Measurements from ENCODE around the gene C2orf92.

Gene C2orf92

DNA sequence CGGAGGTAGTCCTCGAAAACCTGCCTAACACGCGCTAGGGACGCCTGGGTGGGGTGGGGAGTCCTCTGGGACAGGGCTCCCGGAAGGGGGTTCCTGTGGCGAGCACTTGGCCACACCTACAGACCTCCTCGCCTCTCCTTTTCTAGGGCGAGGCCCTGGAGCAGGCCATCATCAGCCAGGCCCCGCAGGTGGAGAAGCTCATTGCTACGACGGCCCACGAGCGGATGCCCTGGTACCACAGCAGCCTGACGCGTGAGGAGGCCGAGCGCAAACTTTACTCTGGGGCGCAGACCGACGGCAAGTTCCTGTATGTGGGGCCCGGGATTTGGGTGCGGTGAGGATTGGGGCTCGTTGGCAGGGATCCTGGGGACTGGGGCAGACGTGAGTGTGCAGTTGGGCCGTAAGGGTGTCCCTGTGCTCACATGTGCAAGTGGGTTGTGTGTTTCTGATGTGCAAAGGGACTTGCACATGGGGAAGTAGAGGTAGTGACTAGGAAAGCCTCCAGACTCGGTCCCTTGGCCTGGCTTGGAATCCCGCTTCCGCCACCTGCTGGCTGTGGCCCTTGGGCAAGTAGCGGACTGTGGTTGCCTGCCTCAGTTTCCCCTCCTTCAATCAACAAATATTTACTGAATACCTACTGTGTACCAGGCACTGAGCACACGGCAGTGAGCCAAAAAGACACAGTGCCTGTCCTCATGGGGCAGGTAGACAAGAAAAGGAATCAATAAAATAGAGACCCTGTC lies 55.6 kb downstream of the C2orf92 start:
- in situ Hi-C loops (cut with MboI; ENCODE audit: low sequenced_read_pairs) = no loop called here

DNA sequence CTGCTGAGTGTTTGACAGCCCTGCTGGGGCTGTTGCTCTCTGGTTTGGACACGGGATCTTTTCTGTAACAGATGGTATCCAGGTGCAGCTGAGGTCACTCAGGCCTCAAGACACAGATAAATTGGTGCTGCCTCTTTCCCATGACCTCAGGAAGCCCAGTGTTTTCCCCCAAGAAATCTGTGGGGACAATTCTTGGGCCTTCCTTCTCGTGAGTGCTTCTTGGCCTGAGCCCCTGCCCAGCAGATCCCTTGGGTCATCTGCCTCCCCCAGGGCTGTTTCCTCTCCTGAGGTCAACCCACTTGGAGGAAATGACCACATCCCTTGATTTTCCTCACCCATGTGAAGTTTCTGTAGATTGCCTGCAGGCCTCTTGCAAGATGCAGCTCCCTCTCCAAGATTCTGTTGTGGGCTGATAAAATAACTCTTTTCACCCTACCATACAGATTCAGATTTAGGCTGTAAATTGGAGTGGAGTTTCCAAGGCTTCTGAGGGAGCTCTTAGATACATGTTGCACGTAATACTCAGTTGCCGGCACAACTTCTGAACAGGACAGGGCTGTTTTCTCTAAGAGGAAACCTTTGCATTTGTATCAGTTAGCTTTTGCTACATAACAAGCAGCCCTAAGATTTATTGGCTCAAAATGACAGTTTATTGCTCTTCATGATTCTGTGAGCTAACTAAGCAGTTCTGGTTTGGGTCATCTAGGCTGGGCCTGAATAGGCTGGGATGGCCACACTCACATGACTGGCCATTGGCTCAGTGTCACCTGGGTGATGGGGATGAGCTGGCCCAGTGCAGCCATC lies 57.0 kb downstream of the C2orf92 start:
- in situ Hi-C loops (cut with MboI; ENCODE audit: low sequenced_read_pairs) = no loop called here

DNA sequence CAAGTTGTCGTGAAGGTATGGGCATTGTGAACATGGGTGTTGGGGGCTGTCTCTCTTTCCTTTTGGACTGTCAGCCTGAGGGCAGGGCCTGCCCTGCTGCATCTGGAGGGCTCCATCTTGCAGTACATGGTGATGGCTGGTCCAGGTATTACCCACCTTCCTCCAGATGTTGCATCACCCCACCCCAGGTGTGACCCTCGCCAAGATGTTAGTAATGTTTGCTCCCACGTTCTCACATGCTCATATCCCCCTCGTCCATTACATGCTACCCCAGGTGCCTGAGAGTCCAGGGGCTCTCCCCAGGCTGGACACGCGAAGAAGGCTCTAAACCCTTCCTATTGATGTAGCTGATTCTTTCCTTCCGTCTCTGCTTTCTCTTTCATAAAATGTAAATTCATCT lies 57.8 kb downstream of the C2orf92 start:
- in situ Hi-C loops (cut with MboI; ENCODE audit: low sequenced_read_pairs) = no loop called here

DNA sequence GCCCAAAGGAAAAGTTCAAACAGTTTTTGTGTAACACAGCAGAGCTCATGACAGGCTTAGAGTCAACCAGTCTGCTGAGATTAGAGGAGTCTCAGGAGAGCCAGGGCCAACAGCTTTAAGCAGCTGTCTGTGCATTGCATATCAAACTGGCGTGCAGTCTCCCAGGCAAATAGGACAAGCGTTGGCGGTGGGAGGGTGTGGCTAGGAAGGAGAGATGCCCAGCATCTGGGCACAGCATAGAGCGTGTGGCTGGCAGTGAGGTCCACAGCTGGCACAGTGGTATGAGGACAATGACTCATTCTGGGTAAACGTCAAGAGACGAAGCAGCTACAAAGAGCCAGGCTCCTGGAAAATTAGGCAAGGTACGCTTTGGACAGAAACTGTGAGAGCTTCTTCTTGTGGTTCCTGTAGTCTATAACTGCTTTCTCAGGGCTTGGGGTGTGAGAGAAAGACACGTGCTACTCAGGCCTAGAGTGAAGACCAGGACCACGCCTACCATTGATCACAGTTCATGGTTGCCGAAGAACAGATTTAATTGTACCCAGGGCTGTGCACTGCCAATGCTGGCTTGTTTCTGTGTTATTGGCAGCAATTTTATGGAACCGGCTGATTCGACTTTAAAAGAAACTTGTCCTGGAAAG lies 58.7 kb downstream of the C2orf92 start:
- in situ Hi-C loops (cut with MboI; ENCODE audit: low sequenced_read_pairs) = no loop called here

GRCh38 chr2:97730245-97730644 lies 60.7 kb downstream of the C2orf92 start:
- in situ Hi-C loops (cut with MboI; ENCODE audit: low sequenced_read_pairs) = no loop called here

DNA sequence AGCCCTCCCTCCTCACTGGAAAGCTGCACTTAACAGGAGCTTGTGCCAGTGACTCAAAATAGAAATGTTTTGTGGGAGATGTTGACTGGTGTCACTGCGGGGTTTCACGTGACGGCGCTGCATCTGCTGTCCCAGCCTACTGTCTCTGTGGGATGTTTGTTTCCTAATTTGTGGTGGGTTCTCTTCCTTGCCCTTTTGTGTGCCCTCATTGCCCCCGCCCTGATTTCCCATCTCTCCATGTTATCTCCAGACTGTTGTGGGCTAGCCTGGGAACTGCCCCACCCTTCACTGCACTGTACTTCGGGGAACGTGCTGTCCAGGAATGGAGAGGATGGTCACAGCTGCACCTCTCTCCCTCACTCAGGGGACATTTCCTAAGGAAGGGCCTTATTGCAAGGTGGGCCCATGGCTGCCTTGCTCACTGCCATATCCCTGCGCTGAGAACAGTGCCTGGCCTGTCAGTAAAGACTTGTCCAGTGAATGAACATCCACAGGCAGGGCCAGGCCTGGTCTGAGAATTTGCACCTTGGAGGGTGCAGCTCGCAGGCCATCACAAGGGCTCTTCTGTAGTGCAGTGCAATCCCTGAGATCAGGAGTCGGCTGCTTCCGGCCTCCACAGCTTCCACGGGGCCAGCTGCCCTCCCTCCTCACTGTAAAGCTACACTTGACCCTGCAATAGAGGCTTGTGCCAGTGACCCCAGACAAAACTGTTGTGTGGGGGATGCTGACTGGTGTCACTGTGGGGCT lies 61.9 kb downstream of the C2orf92 start:
- in situ Hi-C loops (cut with MboI; ENCODE audit: low sequenced_read_pairs) = no loop called here

DNA sequence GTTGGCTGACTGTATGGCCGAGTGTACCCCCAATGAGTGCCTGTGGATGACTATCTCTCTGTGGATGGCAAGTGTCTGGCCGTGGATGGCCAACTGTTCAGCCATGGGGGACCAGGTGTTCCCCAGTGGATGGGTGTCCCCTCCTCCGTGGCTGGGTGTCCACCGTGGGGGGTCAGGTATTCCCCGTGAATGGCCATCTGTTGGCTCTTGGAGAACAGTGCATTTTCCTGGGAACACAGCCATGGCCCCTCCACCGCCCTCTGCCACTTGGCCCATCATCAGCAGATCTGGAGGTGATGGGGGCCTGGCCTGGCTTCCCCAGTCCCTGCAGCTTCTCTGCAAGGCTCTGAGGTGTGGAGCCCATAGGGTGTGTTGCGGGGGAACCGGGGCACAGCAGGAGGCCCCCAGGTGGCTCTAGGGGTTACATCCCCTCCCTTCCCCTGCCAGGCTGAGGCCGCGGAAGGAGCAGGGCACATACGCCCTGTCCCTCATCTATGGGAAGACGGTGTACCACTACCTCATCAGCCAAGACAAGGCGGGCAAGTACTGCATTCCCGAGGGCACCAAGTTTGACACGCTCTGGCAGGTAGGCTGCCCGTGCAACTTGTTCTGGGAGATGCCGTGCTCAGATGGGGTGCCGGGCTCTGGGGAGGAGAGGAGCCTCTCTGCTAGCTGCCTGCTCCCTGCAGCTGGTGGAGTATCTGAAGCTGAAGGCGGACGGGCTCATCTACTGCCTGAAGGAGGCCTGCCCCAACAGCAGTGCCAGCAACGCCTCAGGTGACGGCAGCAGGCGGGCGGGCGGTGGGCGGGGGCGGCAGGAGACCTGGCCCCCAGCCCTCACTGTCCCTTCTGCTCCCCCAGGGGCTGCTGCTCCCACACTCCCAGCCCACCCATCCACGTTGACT lies 63.2 kb downstream of the C2orf92 start:
- in situ Hi-C loops (cut with MboI; ENCODE audit: low sequenced_read_pairs) = no loop called here

DNA sequence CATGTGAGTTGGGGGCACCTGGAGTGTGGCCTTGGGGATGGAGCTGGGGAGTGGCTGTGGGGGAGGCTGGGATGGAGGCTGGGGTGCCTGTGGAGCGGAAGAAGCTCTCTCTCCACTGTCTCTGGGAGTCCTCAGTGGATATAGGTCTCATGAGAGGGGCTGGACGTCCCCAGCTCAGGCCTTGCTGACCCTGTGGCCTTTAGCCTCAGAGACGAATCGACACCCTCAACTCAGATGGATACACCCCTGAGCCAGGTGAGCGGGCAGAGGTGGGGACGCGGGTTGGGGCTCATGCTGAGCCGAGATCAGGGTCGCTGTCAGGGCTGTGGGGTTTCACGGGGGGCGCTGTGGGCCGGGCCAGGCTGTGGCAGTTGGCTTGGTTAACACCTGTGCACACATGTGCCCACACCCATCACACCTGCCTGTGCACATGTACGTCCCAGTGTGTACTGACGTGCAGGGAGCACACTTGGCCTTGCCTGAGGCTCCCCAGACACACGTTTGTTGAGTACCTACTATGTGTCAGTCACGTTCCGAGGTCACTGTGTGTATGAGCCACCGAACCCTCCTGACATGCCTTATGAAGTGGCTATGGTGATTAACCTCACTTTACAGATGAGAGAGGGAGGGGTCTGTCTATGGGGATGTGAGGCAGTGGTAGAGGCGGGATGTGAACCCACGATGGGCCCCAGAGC lies 64.0 kb downstream of the C2orf92 start:
- in situ Hi-C loops (cut with MboI; ENCODE audit: low sequenced_read_pairs) = no loop called here

GRCh38 chr2:97734061-97735051 lies 64.8 kb downstream of the C2orf92 start:
- in situ Hi-C loops (cut with MboI; ENCODE audit: low sequenced_read_pairs) = no loop called here

GRCh38 chr2:97735161-97735561 lies 65.6 kb downstream of the C2orf92 start:
- in situ Hi-C loops (cut with MboI; ENCODE audit: low sequenced_read_pairs) = no loop called here

GRCh38 chr2:97736185-97736584 lies 66.7 kb downstream of the C2orf92 start:
- in situ Hi-C loops (cut with MboI; ENCODE audit: low sequenced_read_pairs) = no loop called here

DNA sequence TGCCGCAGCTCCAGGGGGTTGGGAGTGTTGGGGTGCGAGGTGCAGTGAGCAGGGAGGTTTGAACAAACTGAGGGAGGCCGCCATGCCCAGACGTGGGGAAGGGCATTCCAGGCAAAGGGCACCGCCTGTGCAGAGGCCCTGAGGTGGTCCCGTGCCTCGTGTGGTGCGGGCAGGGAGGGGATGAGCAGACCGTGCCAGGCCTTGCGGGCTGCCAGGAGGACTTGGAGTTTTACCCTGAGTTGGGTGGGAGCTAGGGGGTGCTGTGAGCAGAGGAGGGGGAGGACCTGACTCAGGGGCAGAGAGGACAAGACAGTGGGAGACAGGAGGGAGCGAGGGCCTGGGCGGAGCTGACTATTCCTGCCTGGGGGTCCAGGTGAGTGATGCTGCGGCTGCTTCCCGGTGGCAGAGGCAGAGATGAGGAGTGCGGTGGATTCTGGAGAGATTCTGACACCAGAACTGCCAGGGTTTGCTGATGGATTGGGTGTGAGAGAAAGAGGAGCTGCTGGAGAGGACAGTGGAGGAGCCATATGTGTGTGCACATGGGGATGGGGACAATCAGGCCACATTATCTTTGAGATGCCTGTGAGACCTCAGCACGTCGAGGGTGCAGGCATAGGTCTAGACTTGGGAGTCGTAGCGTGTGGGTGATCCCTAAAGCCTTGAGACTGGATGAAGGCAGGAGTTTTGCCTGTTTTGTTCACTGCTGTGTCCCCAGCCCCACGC lies 67.3 kb downstream of the C2orf92 start:
- in situ Hi-C loops (cut with MboI; ENCODE audit: low sequenced_read_pairs) = no loop called here

GRCh38 chr2:97737421-97738178 lies 68.1 kb downstream of the C2orf92 start:
- in situ Hi-C loops (cut with MboI; ENCODE audit: low sequenced_read_pairs) = no loop called here

DNA sequence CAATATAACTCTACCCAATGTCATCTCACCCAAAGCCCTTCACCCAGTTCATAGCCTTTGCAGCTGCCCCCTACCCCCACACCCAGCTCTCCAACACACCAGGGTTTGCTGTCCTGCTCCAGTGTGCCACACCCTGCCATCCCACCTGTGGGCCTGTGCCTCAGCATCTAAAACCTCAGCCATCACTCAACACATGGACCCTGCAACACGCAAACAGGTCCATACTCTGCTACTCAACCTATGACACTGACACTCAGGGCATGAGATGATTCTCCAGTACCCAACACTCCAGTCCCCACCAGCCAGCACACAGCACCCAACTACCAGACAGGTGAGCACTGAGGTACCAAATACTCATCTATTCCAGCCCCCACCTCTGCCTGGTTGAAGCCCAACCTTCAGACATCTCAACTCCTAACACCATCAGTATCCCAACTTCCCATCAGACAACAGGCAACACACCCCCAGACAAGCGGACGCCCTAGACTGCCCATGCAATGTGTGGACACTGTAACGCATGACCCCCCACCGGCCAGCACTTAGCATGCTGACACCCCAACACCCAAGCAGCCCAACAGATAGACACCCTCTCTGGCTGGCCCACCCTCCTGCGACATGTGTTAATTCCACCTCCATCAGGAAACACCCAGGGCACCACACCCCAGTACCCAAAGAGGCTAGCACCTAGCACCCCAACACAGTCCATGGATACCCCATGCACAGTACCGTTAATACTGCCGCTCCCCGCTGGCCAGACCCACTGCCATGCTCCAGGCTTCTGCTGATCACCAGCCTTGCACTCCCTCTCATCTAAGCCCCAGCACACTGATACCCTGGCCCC lies 68.9 kb downstream of the C2orf92 start:
- in situ Hi-C loops (cut with MboI; ENCODE audit: low sequenced_read_pairs) = no loop called here

DNA sequence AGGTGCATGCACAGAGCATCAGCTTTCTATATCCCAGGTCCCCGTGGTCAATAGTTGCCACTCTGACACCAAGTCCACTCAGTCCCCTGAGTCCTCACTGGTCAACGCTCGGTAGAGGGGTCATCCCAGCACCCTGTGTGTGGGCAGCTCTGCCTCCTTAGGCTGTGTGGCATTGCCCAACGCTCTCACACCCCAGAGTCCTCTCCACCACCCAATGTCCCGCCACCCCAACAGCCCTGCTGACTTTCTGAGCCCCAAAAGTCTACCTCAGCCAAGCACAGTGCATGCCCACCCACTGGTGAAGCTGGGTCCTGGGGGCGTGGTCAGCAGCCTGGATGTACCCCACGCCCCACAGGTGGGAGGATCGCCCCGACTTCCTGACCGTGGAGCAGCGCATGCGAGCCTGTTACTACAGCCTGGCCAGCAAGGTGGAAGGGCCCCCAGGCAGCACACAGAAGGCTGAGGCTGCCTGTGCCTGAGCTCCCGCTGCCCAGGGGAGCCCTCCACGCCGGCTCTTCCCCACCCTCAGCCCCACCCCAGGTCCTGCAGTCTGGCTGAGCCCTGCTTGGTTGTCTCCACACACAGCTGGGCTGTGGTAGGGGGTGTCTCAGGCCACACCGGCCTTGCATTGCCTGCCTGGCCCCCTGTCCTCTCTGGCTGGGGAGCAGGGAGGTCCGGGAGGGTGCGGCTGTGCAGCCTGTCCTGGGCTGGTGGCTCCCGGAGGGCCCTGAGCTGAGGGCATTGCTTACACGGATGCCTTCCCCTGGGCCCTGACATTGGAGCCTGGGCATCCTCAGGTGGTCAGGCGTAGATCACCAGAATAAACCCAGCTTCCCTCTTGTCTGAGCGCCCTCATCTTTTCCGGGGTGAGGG lies 69.7 kb downstream of the C2orf92 start:
- in situ Hi-C loops (cut with MboI; ENCODE audit: low sequenced_read_pairs) = no loop called here
